HTR-8/SVneo (cell line): ENCODE data around the gene MLKL.
A peak's percentile ranks its signal among the peaks of the same experiment; 100 is the strongest.
"Not testable (repeated sequence)": the region's sequence is repeated elsewhere in the genome, so short reads cannot be mapped to it uniquely, and the experiment has no call there.

Experiments
- DNase-seq: peaks from one replicate; pipeline ENCODE4 v3.0.0; 2011; ENCODE audit warnings: low spot score, mixed read lengths; ENCODE audit not compliant: insufficient read length
- FAIRE-seq: peaks from 2 replicates; lab custom pipeline; 2011; peaks lifted over from hg19 to GRCh38; lab: Jason Lieb, UNC

The MLKL gene

DNA sequence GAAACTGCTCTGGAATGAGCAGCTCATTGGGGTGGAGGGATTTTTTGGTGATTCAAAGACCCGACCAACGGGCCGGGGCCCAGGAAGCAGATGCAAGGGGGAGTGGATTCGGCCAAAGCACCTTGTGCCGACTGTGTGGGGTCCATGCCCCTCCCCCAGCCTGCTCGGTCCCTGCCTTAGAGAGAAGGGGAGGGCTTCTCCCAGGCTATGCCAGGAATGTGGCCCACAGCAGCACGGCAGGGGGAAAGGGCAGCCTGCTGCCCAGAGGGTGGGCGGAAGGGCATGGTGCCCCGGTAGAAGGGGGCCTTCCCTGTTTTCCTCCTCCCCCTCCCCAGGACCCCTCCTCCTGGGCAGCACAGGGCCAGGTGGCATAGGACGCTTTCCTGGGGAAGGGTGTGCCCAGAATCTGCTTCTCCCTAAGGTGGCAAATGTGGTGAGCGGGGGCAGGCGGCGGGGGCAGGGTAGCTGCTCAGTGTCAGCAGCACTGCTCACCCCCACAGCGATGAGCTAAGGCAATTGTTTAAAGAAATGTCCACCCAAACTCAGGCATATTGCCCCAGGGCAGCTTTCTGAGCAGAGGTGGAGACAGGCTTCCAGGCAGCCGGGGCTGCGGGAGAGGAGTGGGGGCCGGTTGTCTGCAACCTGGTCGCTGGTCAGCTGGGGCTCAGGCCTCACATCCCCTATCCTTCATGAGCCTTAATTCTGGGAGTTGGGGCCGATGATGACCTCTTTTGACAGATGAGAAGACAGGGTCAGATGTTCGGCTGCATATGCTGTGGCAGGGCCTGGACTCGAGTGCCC, 33.9 kb upstream of the MLKL start:
- DNase-seq = peak; percentile 55

DNA sequence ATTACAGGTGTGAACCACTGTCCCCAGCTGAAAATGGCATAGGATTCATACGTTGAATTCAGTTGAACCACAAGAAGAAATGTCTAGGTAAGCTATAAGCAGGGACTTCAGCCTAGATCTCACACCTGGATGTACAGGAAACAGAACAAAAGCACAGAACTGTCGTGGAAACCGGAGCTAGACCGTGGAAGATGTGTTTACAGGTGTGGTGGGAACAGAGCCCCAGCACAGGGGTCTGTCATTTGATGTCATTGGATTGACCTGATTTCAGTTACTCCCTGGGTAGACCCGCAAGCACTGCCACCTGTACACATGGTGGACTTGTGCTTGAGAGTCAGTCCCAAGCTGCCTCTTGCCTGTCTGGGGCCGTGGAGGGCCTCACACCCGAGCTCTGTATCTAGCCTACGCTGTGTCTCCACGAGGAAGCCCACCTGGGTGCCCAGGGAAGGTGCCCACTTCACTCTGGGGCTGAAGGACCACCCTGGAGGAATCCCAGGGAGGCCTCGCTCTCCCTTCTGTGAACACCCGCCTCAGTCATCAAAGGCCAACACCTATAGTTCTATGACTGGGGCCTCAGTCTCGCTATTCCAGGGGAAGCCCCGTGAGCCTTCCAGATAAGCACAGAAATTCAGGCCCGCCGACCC, 32.2 kb upstream of the MLKL start:
- DNase-seq (no peak), FAIRE-seq (peak; percentile 69)

More for the DNA sequence above, 33.9 kb upstream of the MLKL start:
- FAIRE-seq = peak; percentile 96

DNA sequence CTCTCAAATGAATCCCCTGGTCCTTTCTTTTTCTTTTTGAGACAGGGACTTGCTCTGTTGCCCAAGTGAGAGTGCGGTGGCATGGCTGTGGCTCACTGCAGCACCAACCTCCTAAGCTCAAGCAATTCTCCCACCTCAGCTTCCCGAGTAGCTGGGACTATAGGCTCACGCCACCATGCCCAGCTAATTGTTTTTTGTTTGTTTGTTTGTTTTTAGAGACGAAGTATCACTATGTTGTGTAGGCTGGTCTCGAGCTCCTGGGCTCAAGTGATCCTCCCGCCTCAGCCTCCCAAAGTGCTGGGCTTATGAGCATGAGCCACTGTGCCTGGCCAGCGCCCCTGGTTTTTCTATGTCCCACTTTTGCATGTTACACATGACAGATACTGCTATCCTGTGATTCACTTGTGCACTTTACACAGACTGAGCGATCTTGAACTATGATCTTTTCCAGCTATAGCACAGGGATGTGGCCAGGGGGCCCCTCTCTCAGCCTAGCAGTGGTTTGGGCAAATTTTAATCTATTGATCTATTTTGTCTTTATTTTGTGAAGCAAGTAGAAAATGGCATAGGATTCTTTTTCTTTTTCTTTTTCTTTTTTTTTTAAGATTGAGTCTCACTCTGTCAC, 31.3 kb upstream of the MLKL start:
- DNase-seq = no peak
- no peak for FAIRE-seq

DNA sequence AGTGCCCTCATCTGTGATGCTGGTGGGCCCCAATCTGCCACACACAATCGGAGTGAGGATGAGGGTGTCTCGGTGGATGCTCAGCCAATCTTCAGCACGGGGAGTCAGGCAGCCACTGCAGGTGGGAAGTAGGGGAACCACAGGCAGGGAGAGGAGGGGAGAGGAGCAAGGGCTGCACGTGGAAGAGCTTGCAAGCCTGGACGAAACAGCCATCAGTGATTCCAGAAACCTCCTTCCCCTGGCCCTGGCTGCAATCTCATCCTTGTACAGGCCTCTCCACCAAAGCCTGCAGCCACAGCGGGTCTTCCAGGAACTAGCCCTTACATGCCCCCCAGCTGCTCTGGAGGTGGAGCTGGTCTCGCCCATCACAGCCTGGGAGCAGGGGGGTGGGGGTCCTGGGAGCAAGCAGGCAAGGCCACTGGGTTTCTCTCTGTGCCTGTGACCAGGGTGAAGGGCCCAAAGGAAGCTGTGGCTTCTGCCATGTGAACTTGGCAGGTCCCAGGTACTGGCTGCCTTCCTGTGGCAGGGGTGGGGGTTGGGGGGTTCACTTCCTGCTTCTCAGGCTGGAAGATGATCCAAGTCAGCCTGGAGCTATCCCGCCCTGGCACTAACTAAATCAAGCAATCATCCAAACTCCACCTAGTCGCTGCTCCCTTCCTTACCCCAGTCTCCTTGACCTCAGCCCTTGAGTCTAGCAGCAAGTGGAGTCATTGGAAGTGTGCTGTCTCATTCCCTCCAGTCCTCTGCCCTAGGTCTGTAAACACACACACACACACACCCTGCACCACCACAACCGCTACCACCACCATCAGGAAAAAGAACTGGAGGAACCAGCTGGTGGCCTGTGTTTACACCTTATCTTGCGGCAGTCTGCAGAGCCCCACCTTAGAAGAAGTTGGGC, 29.4 kb upstream of the MLKL start:
- FAIRE-seq (peak; percentile 46), DNase-seq (no peak)

DNA sequence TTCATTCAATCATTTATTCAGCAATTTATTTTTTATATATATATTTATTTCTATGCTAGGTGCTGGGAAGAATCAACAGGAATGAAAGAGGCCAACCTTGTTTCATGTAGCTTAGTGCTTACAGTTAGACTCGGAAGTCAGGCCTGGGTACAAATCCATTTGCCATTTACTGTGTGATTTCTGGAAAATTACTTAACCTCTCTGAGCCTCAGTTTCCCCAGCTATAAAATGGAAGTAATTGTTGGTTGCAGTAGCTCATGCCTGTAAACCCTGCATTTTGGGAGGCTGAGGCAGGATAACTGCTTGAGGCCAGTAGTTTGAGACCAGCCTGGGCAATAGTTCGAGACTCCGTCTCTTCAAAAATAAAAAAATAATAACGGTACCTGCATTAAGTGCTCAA, 27.2 kb upstream of the MLKL start:
- no peak for FAIRE-seq
- no peak for DNase-seq

DNA sequence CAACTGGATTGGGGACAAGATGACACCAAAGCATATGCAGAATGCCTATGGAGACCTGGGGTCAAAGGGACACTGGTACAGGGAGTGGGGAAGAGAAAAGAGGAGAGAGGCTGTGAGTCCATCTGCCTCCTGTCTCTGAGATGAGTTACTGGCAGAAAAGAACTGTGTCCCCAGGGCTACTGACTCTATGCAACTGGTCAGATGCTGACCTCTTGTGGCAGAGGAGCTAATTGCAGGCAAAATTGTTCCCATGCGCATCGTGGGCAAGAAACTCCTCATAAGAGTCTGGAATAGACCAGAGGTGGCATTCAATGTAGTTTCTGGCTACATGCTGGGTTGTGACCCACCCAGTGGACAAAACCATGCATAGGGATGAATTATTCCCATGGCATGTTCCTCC, 26.1 kb upstream of the MLKL start:
- FAIRE-seq = peak; percentile 58
- no peak for DNase-seq

DNA sequence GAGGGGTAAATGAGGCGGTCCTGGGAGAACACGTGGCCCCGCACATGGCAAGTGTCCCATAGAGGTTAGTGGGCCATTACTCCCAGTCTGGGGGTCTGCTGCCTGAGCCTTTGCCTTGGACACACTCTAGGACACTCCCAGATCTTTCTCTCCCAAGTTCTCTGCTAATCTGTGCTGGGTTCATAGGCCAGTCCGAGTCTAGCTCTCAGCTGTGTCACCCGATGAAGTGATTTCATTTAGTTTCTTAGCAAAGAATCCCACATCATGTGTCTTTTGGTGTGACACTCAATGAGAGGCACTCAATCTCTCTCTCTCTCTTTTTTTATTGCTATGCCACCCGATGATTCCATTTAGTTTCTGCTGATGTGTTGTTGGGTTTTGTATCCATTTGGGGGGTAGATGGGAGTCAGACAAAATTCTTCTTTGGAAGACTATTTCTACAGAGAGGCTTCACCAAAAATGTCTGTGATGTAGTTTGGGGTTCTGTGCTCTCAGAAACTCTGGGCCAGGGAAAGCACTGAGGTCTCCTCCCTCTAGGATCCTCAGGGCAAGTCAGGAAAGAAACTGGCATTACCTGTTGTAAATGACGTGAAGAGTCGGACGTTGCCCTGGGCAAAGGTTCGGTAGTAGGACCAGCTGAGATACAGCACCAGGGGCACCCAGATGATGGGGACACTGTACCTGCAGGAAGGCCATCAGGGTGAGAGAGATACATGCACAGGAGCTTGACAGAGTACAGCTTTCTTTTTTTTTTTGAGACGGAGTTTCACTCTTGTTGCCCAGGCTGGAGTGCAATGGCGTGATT, 25.2 kb upstream of the MLKL start:
- FAIRE-seq (no peak), DNase-seq (no peak)

DNA sequence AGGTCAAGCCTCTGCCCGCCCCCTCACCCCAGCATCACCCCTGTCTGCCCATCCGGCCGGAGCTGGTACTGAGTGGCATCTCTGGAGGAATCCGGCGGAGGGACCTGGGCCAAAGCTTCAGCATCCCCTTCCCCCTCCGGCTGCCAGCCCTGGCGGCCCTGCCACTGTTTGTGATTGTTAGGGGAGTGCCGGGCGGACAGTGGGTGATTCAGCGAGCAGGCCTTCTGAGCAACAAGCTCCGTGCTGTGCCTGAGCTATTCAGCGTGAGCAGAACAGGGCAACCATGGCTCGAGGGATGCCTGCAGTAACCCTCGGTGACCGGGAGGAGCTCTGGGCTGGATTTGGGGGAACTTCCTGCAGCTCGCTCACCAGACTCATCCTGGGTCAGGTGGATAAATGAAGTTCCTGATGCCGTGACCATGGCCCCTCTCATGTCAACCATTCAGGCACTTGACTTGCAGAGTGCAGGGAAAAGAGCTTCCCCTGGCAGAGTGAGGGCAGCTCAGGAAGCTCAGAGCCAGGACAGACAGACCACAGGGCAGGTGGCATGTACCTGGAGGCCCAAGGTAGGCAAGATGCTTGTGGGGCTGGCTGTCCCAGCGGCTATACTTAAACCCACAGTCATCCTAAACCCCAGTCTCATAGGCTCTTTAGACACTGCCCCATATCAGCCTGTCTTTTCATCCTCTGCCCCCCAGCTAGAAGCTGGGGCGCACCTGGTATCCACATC, 24.3 kb upstream of the MLKL start:
- peak; percentile 86 for DNase-seq
- peak; percentile 99 for FAIRE-seq

DNA sequence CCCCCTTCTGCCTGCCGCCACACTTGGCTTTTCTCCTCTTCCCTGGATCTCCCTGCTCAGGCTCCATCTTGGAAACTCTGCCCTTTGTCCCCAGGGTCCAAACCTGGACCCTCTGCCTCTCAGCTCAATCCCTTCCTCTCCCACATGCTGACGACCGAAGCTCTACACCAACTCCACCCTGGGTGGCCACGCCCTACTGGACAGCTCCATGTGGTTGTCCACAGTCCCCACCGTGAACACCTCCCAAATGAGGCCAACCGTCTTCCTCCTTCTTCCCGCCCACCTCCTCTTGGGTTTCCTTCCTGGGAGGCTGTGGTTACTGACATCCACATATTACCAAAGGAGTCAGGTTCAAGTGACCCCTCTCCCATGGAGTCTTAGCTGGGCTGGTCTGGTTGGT, 22.6 kb upstream of the MLKL start:
- DNase-seq = no peak
- peak; percentile 46 for FAIRE-seq

DNA sequence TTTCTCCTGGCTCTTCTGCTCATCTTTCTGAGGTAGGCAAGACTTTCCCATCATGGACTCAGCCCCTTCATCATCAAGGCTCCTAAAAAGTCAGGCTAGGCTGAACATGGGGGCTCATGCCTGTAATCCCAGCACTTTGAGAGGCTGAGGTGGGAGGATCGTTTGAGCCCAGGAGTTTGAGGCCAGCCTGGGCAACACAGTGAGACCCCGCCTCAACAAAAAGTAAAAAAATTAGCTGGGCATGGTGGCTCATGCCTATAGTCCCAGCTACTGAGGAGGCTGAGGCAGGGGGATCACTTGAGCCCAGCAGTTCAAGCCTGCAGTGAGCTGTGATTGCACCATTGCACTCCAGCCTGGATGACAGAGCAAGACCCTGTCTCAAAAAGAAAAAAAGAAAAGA, 21.5 kb upstream of the MLKL start:
- DNase-seq, FAIRE-seq: not testable (repeated sequence)

DNA sequence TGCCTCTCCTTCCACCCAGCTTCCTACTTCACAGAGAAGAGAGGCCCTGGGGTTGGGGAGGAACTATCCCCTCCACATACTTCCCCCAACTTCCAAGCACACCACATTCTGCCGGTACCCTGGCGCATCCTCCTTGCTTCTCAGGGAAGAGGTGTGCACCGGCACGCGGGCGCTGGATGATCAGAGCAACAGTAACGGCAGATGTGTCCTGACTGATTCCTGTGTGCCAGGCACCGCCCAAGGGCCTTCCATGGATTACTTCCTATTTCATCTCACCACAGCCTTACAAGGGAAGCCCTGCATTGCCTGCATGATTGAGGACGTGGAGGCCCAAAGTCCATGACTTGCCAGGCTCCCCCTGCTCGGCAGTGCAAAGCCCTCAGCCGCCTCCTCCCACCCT, 21.1 kb upstream of the MLKL start:
- no peak for DNase-seq
- FAIRE-seq = no peak

DNA sequence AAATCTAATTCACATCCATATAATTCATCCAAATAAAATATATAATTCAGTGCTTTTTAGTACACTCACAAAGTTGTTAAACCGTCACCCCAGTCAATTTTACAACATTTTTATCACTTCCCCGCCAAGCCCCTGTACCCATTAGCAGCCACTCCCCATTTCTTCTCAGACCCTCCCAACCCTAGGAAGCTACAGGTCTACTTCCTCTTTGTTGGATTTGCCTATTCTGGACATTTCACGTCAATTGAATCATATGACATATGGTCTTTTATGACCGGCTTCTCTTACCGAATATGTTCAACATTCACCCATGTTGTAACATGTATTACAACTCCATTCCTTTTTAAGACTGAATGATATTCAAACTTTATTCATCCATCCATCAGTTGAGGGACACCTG, 19.9 kb upstream of the MLKL start:
- FAIRE-seq (no peak), DNase-seq (no peak)

DNA sequence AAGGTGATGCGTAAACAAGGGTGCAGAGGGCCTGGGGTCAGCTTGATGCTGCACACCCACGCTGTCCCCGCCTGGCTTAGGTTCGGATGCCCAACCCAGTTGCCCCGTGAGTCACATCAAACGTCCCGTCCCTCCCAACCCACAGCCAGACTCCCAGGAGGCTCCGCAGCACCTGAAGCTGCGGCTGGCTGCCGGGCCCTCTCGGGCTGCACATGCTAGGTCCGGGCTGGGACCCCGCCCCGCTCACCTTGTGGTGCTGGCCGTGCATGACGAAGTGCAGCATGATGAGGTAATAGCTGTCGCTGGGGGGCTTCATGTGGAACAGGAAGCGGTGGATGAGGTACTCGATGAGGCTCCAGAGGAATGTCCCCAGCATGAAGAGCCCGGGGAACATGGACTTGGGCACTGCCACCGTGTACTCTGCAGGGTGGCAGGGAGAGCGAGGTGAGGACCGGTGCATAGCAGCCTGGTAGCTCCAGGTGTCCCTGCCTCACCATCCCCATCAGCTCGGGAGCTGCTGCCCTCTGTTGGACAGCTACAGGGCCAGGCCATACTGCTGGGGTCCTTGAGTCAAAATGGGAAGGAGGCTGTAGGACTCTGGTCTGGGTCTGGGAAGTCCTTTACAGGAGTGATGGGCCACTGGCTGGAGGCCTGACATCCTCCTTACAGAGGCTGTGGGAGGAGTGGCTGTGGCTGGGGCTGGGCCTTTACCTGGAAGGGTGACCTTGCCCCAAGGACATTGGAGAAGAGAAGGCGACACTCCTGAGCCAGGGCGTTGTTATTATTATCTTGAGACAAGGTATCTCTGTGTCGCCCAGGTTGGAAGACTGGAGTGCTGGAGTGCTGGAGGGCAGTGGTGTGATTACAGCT, 18.3 kb upstream of the MLKL start:
- no peak for DNase-seq
- peak; percentile 52 for FAIRE-seq

DNA sequence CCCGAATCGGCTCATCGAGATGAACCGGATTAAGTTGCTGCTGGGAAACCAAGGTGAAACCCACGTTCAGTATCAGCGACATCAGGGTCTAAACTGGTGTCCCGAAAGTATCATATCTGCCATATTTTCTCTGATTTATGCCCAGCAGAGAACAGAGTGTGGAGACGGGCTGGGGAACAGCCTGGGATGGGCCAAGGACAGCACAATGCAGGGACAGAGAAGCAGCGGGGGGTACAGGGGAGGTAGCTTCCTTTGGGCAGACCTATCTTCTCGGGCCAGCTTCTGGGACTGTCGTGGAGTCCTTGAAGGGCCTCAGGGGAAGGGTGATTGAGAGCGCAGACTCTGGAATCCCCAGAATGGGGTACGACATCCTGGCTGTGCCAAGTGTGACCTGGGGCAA, 17.5 kb upstream of the MLKL start:
- DNase-seq (no peak), FAIRE-seq (no peak)

DNA sequence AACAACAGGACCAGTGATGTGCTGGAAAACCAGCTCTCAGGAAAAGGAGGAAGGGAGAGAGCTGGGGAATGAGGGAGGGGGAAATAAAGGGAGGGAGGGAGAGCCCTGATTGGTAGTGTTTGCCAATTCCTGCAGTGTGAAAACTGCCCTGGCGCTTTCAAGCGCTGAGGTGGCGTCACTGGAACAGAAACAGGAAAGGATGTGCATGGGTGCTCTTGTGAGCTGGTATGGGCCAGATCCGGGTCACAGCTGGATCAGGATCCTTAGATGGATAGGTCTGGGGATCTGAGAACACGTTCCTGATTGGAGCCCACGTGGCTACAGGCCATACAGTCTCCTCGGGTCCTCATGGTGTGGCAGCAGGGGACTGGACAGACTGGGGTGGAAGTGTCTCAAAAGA, 16.7 kb upstream of the MLKL start:
- no peak for DNase-seq
- no peak for FAIRE-seq

DNA sequence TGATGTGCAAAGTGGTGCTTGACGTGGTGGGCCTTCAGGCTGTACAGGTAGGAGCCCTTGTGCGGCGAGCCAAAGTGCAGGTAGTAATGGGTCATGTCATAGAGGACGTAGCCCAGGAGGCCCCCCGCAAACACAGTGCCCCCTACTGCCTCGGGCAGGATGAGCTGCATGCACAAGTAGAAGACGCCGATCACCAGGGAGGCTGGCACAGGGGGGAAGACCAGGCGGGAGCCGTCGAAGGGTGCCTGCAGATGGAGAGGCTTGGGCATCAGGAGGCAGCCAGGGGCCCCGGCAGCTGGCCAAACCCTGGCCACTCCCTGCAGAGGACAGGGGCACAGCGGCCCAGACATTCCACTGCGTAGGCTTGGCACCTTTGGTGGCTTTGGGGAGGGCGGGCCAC, 15.7 kb upstream of the MLKL start:
- DNase-seq (no peak), FAIRE-seq (no peak)

DNA sequence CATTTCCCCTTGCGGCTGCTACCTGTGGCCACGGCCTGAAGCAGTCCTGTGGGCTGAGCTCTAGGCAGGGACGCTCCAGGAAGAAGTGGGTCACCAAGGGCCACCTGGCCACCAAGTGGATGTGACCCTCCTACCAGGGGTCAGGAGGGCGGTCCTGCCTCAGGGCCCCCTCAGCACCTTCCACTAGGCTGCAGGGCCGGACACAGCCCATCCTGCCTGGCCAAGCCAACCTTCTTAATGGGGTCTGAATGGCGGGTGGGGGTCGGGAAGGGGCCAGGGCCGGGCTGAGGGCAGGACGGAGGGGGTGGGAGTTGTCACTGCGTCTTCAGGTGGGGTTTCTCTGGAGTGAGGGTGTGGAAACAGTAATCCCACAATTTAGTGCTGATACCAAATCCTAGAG, 13.2 kb upstream of the MLKL start:
- FAIRE-seq = no peak

DNA sequence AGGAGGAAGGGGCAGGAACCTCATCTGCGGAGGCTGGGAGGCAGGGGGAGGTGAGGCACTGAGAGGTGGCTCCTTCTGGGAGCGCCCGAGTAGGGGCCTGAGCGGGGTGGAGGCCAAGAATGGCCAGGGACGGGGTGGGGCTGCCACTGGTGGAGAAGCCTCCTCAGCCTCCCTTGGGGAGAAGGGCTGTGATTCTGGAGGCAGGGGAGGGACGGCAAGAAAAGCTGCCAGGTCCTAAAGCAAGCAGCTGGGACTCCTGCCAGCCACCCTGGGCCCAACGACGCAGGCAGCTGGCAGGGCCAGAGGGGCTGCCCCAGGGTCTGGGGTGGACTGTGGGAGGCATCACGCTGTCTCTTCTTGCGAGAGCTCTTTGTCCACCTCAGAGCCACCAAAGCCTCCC, 12.7 kb upstream of the MLKL start:
- no peak for DNase-seq
- no peak for FAIRE-seq

More for the DNA sequence above, 13.2 kb upstream of the MLKL start:
- no peak for DNase-seq
